ENCODE measurements around the gene PTPRN2. TPM values are rescaled to one million over a fixed set of nuclear protein-coding genes. Genes with fewer than 3 reads are reported as not detected.

PTPRN2 gene
- total RNA-seq, 1 experiment from 2014 or later: 2.1 TPM

GRCh38 chr7:158113321-158114025, 474.1 kb downstream of the PTPRN2 start:
- no peak overlapping the region for H3K4me2 ChIP-seq (ENCODE audit: low read length)
- RAD21 ChIA-PET (ENCODE audit: low non-redundant PET in 1 of 2, low total read pairs in 2 of 2, uncharacterized antibody in 2 of 2, unreplicated experiment in 2 of 2): no interaction called here
- H3K9me3 ChIP-seq (ENCODE audit: control insufficient read depth in 1 of 2, insufficient read depth in 1 of 2, low read depth in 1 of 2, low read length in 2 of 2): 0 out of 4 replicates have a peak, but pooled peaks cover 0 to 11% of the 10 kb centered on the region in 2 experiments
- no peak for TF ChIP-seq ZNF274 (IDR thresholded peaks at IDR 0.05; ENCODE audit: low read depth, low read length)
- no peak for TF ChIP-seq FOSL1 (IDR thresholded peaks at IDR 0.05; ENCODE audit: low read depth)
- TF ChIP-seq, protein P1, sequence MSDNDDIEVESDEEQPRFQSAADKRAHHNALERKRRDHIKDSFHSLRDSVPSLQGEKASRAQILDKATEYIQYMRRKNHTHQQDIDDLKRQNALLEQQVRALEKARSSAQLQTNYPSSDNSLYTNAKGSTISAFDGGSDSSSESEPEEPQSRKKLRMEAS (IDR thresholded peaks at IDR 0.05): no peak
- TF ChIP-seq SIN3A (IDR thresholded peaks at IDR 0.05; ENCODE audit: low read depth): no peak
- no peak for TF ChIP-seq YY1 (IDR thresholded peaks at IDR 0.05; ENCODE audit: extremely low read depth, insufficient replicate concordance, low read depth, low read length)
- no peak for TF ChIP-seq SP1 (IDR thresholded peaks at IDR 0.05; ENCODE audit: low read depth)
- no peak for TF ChIP-seq ZFX (IDR thresholded peaks at IDR 0.05)
- no peak for TF ChIP-seq ATF3 (IDR thresholded peaks at IDR 0.05)
- no peak for TF ChIP-seq ZBTB33 (IDR thresholded peaks at IDR 0.05; ENCODE audit: extremely low read depth, insufficient replicate concordance, low read length)
- no peak for TF ChIP-seq EZH2phosphoT487 (IDR thresholded peaks at IDR 0.05; ENCODE audit: borderline replicate concordance)
- no peak for TF ChIP-seq EGR1 (IDR thresholded peaks at IDR 0.05; ENCODE audit: low read depth)
- no peak for TF ChIP-seq POLR2AphosphoS5 (IDR thresholded peaks at IDR 0.05; ENCODE audit: low read depth, low read length)
- TF ChIP-seq, protein P2, sequence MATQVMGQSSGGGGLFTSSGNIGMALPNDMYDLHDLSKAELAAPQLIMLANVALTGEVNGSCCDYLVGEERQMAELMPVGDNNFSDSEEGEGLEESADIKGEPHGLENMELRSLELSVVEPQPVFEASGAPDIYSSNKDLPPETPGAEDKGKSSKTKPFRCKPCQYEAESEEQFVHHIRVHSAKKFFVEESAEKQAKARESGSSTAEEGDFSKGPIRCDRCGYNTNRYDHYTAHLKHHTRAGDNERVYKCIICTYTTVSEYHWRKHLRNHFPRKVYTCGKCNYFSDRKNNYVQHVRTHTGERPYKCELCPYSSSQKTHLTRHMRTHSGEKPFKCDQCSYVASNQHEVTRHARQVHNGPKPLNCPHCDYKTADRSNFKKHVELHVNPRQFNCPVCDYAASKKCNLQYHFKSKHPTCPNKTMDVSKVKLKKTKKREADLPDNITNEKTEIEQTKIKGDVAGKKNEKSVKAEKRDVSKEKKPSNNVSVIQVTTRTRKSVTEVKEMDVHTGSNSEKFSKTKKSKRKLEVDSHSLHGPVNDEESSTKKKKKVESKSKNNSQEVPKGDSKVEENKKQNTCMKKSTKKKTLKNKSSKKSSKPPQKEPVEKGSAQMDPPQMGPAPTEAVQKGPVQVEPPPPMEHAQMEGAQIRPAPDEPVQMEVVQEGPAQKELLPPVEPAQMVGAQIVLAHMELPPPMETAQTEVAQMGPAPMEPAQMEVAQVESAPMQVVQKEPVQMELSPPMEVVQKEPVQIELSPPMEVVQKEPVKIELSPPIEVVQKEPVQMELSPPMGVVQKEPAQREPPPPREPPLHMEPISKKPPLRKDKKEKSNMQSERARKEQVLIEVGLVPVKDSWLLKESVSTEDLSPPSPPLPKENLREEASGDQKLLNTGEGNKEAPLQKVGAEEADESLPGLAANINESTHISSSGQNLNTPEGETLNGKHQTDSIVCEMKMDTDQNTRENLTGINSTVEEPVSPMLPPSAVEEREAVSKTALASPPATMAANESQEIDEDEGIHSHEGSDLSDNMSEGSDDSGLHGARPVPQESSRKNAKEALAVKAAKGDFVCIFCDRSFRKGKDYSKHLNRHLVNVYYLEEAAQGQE (IDR thresholded peaks at IDR 0.05; ENCODE audit: low read depth): no peak
- TF ChIP-seq ELF1 (IDR thresholded peaks at IDR 0.05; ENCODE audit: borderline replicate concordance, low read depth): no peak
- TF ChIP-seq CTCF (IDR thresholded peaks at IDR 0.05 in 2 of 3, conservative IDR thresholded peaks at IDR 0.05 in 1 of 3; ENCODE audit: borderline replicate concordance in 1 of 3, insufficient read depth in 1 of 3, low read depth in 2 of 3, low read length in 2 of 3): no peak
- no peak for TF ChIP-seq RAD21 (IDR thresholded peaks at IDR 0.05; ENCODE audit: low read depth)
- TF ChIP-seq JUND (IDR thresholded peaks at IDR 0.05): no peak
- H3K9ac ChIP-seq (ENCODE audit: low read length): no peak overlapping the region
- H3K79me2 ChIP-seq (ENCODE audit: insufficient read depth, low read length): no peaks in the 10 kb centered on the region
- no peaks in the 10 kb centered on the region for H3K36me3 ChIP-seq (ENCODE audit: control insufficient read depth in 1 of 2, insufficient read depth in 2 of 2, low read length in 2 of 2)
- CTCF ChIA-PET: no interaction called here
- H4K20me1 ChIP-seq (ENCODE audit: insufficient read depth): no peaks in the 10 kb centered on the region
- no peaks in the 10 kb centered on the region for H3K4me1 ChIP-seq (ENCODE audit: control insufficient read depth in 1 of 2, insufficient read depth in 2 of 2, low read length in 2 of 2)
- DNase-seq (ENCODE audit: low read depth, low spot score) (no peak), ATAC-seq (no peak)
- POLR2A ChIA-PET: no interaction called here
- no peak overlapping the region for H2AFZ ChIP-seq (ENCODE audit: low read depth, low read length, poor library complexity, severe bottlenecking)
- BruUV-seq (replicated peaks): no TSS peak
- no peaks in the 10 kb centered on the region for H3K9me2 ChIP-seq (ENCODE audit: insufficient read depth)
- no peak overlapping the region for H3K4me3 ChIP-seq (replicated peaks in 1 of 2; ENCODE audit: low read depth in 1 of 2, low read length in 2 of 2)
- intact Hi-C loops (cut with micrococcal nuclease): no loop called here
- H3K27me3 ChIP-seq (ENCODE audit: insufficient read depth, low read length): no peaks in the 10 kb centered on the region
- no peak overlapping the region for H3K27ac ChIP-seq (ENCODE audit: low read depth, low read length)
